Glomerular endothelial cell (primary cell): ENCODE results near the gene HOXB7. TPM values are rescaled to one million over a fixed set of nuclear protein-coding genes. Genes with fewer than 3 reads are reported as not detected.

Experiments
- DNase-seq: peaks from one replicate; pipeline ENCODE4 v3.0.0-alpha.2; 2011; ENCODE audit warnings: low read depth, low spot score; ENCODE audit errors: extremely low read depth
- total RNA-seq: library from RNA; depleted of rRNA; stranded (reverse); fragments of >200 nt; gene quantifications from 2 replicates; pipeline ENCODE4 v1.2.3, GENCODE V29; 2015

Gene HOXB7
- total RNA-seq, 1 donor from 2014 or later: 44.7 TPM

GRCh38 chr17:48596735-48597527 lies 13.9 kb downstream of the HOXB7 start:
- no peak for DNase-seq

DNA sequence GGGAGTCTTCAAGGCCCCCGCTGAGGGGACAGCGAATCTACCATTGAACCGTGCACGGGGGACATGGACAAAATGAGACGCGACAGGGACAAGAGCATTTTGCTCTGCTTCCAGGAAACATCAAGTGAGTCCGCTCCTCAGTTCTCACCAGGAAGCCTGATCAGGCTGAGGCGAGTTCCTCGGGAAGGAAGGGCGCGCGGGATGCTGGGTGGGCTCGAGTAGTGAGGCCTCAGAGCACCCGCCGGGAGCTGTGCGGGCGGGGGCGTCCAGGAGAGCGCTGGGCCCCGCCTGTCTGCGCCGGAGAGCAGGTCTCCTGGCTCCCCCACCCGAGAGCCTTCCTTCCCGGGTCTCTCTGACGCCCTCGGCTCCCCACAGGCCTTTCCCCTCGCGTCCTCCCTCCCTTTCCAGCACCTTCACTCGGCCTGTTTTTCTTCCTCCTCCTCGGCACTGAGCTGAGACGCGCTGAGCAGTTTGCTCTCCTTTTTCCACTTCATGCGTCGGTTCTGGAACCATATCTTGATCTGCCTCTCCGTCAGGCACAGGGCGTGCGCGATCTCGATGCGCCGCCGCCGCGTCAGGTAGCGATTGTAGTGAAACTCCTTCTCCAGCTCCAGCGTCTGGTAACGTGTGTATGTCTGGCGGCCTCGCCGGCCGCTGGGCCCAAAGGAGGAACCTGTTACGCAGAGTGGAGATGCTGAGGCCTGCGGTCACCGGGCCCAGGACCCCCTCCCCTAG lies 14.7 kb downstream of the HOXB7 start:
- no peak for DNase-seq

GRCh38 chr17:48595278-48595999 lies 15.4 kb downstream of the HOXB7 start:
- DNase-seq: no peak

DNA sequence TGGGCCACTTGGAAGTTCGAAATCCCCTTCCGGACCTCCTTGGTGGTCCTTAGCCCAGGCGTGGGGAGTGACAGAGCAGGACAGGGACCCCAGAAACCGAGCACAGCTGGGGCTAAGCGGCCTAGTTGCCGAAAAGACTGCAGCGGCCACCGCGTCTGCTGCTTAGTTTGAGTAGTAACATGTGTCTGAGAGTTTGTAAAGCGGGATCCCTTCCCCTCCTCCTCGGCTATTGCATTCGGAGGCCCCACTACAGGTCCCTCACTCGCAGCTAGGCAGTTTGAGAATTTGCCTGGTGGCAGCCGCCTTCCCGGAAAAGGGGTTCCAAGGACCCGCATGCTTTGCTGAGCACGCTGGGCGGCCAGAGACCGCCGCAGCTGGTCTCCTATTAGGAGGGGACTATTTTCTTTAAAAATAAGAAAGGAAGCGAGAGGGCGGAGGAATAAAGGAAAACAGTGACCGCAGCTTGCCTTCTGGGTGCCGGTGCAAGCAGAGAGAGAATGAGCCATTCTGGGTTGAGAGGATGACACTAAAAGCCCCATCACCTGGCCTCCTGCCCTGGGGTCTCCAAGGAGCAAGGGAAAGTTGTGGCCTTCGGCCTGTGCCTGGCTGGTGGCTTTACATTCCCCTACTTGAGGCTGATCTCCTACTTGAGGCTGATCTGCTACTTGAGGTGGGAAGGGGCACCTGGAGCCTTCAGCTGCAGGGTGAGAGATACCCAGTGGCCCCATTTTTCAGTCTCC lies 16.1 kb downstream of the HOXB7 start:
- DNase-seq: no peak

GRCh38 chr17:48593840-48594537 lies 16.8 kb downstream of the HOXB7 start:
- DNase-seq: no peak

- no peak for DNase-seq
Measured at GRCh38 chr17:48593126-48593829, 17.5 kb downstream of the HOXB7 start, which contains the start of gene HOXB5. Gene HOXB5, minus strand, starts transcription at chr17:48593779. Its CDS starts 97 bp downstream, at chr17:48593682.

DNA sequence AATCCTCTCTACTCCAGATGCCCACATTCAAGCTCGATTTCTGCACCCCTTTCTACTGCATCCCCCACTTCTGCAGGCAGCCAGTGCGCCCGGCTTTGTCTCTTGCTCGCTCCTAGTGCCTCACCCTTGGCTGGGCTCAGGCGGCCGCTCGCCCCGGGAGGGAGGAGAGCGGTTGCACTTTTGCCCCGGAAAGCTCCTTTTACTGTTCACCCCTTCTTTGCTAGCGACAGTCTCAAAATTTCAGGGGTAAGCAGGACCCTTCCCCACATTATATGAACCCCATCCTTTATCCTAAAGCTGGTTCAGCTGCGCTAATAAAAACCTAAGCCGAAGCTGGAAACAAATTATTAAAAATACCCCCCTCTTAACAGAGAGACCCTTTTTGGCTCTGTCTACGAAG lies 18.2 kb downstream of the HOXB7 start:
- DNase-seq: no peak

- DNase-seq: no peak
Measured at GRCh38 chr17:48592057-48592514, 18.7 kb downstream of the HOXB7 start.

DNA sequence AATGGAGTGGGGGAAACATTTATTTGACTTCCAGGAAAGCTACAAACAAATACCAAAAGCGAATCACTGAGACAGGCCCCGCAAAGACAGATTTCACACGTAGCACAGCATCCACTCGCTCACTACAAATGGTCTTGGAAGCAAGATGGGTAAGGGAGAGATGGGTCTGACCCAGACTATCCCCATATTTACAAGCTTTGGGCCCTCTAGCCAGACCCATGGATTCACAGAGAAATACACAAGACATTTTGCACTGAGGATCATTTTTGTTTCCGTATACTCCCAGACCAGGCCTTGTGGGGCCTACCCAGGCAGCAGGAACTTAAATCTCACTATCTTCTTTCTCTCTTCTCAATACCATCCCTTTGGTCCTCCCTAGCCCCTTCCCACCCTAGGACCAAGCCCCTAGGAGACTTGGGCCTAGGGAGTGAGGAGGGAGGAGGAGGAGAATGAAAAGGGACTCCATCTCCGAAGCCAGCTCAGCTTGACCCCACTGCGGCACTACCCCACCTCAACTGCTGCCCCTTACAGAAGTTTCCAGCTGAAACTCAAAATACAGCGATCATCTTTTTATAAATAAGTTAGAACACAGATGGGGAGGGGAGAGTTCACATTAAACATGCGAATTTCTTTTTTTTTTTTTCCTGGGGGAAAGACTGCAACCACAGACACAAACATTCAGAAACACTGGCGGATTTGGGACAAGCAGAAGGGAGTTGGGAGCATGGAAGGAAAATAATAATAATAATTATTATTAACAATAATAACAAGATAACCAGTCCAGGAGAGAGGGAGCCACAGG lies 19.4 kb downstream of the HOXB7 start:
- no peak for DNase-seq

DNA sequence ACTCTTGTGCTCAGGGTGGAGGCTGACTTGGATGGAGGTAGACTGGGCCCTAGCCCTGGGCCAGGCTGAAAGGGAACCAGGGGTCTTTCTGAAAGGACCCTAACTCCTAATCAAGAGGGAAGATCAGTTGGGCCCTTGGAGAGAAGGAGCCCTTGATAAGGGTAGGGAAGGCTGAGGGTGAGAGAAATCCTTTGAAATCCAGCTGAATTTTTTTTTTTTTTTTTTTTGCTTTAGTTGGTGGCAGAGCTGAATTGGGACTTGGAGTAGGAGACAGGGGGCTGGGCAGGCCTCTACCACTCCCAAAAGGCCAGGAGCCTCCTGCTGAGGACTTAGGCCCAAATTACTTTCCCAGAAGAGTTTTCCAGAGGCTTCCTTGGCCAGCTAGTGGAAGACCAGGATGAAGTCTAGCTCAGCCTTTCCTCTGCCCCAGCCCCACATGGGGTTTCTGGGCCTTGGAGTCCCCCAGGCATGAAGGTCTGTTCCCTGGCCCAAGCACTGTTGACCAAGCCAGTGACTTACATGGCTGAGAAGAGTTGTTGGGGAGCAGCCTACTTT lies 20.1 kb downstream of the HOXB7 start:
- DNase-seq: no peak

- no peak for DNase-seq
Measured at GRCh38 chr17:48589831-48590606, 20.8 kb downstream of the HOXB7 start, which contains the start of gene HOXB3. Gene HOXB3, minus strand, starts transcription at chr17:48590241. Its CDS starts 37,767 bp downstream, at chr17:48552474.

GRCh38 chr17:48589060-48589830 lies 21.6 kb downstream of the HOXB7 start:
- no peak for DNase-seq

DNA sequence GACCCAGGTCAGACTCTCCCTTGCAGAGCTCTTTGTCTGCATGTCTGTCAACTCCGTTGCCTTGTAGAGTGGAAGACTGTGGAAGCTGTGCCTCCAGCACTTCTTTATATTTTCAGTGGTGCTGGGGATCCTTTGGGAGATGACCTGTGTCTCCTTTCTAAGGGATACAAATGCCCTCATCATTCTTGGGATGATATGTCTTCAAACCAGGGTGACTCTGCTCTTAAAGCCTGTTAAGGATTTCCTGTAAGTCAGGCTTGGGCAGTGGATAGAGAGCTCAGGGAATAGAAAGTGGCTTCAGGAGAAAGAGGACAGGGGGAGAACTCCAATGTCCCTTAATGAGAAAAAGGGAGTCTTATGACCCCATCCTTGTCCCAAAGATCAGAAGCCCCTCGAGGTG lies 22.3 kb downstream of the HOXB7 start:
- DNase-seq: no peak

- no peak for DNase-seq
Measured at GRCh38 chr17:48588074-48588415, 22.8 kb downstream of the HOXB7 start.

GRCh38 chr17:48587276-48588073 lies 23.3 kb downstream of the HOXB7 start:
- no peak for DNase-seq
